ENCODE measurements around the gene BCL2L13.

GRCh38 chr22:17628406-17629172, 10.0 kb upstream of the BCL2L13 start, which contains the start of gene ATP6V1E1:
- TF ChIP-seq CTCF (IDR thresholded peaks at IDR 0.05 in 8 of 11, conservative IDR thresholded peaks at IDR 0.05 in 3 of 11) (peak in 2 of 11 experiments; percentile 13 to 20), POLR2A (IDR thresholded peaks at IDR 0.05) (no peak)

All from spleen (tissue), 7 donors.